K562 (cell line): ENCODE measurements around the gene PRKCE. TPM values are rescaled to one million over a fixed set of nuclear protein-coding genes. Genes with fewer than 3 reads are reported as not detected.

Experiments used
- ATAC-seq: fragments of 200-7000 bp; cut with Tn5 transposase; 3 replicates; pipeline ENCODE4 v1.9.1; 2020; ENCODE audit warnings: moderate library complexity
- BruUV-seq: library from RNA; stranded (reverse); fragments of 400-500 nt; replicated peaks from 2 replicates; lab custom pipeline; 2021; lab: Mats Ljungman, UMichigan
- CTCF ChIA-PET: fragments of 300-600 bp; formaldehyde crosslinking; extraction: SDS; loops from one replicate; lab custom pipeline; 2021; ENCODE audit warnings: low intra/inter-chr PET ratio; lab: Yijun Ruan, JAX
- POLR2A ChIA-PET: fragments of 300-600, 350-650 bp; sonication (Branson Sonifier 250); formaldehyde crosslinking; extraction: SDS; loops from one replicate; lab custom pipeline; 2021; ENCODE audit warnings: antibody characterized with exemption, inconsistent platforms; lab: Yijun Ruan, JAX
- DNase-seq, 4 experiments: peaks; one replicate each; pipeline versions ENCODE4 v3.0.0 to v3.0.0-alpha.2; 2011 to 2018; ENCODE audit warnings: low spot score in 3 of 4, mixed read lengths in 3 of 4; ENCODE audit errors: extremely low read depth in 1 of 4
- FAIRE-seq: peaks from 2 replicates; lab custom pipeline; 2011; peaks lifted over from hg19 to GRCh38; lab: Jason Lieb, UNC
- H2AFZ ChIP-seq: 2 replicates; pipeline ENCODE4 v1.6.0; 2011; ENCODE audit warnings: low read depth, low read length, control low read depth, inconsistent platforms
- H3K27ac ChIP-seq: fragments of 200-600 bp; 3 replicates; pipeline ENCODE4 v1.8.0; 2011; ENCODE audit warnings: low read depth, mild to moderate bottlenecking, control low read depth, inconsistent platforms, low read length, moderate library complexity, mixed read lengths; ENCODE audit errors: extremely low read depth
- H3K27me3 ChIP-seq, 2 experiments: fragments of 300-600 bp in 1 of 2; 2 replicates in 1 of 2; 3 replicates in 1 of 2; pipeline versions ENCODE4 v1.6.0 to v1.8.0; 2011; ENCODE audit warnings: inconsistent platforms in 2 of 2, low read length in 2 of 2, mild to moderate bottlenecking in 1 of 2, mixed read lengths in 1 of 2, moderate library complexity in 1 of 2; ENCODE audit not compliant: control insufficient read depth in 2 of 2, insufficient read depth in 2 of 2
- H3K36me3 ChIP-seq: fragments of 300-600 bp; 3 replicates; pipeline ENCODE4 v1.8.0; 2011; ENCODE audit warnings: mild to moderate bottlenecking, low read length, inconsistent platforms; ENCODE audit not compliant: control insufficient read depth, insufficient read depth
- H3K4me1 ChIP-seq, 2 experiments: fragments of 200-600 bp in 1 of 2; replicated peaks in 1 of 2; 2 replicates in 1 of 2; 3 replicates in 1 of 2; pipeline versions ENCODE4 v1.5.1 to v1.8.0; 2011; ENCODE audit warnings: inconsistent platforms in 2 of 2, low read length in 2 of 2, mild to moderate bottlenecking in 1 of 2, mixed read lengths in 1 of 2, moderate library complexity in 1 of 2; ENCODE audit not compliant: control insufficient read depth in 2 of 2, insufficient read depth in 2 of 2
- H3K4me2 ChIP-seq: 2 replicates; pipeline ENCODE4 v1.6.1; 2011; ENCODE audit warnings: low read length, control low read depth, inconsistent platforms, mixed read lengths; ENCODE audit not compliant: insufficient read depth
- H3K4me3 ChIP-seq: fragments of 200-600 bp; sonication (generic), shearing (Covaris generic); 2 replicates; pipeline ENCODE4 v1.5.1; 2016; ENCODE audit warnings: control low read depth, inconsistent platforms
- H3K79me2 ChIP-seq: fragments of 200-600 bp; 3 replicates; pipeline ENCODE4 v1.8.0; 2011; ENCODE audit warnings: low read length, inconsistent platforms; ENCODE audit not compliant: control insufficient read depth, insufficient read depth
- H3K9ac ChIP-seq, 2 experiments: 2 replicates each; pipeline versions ENCODE4 v1.6.0 to v1.6.1; 2011; ENCODE audit warnings: low read depth in 2 of 2, low read length in 2 of 2, control low read depth in 1 of 2, inconsistent platforms in 1 of 2, mild to moderate bottlenecking in 1 of 2, mixed read lengths in 1 of 2; ENCODE audit not compliant: insufficient read depth in 1 of 2
- H3K9me1 ChIP-seq: one replicate; pipeline ENCODE4 v1.6.0; 2011; ENCODE audit warnings: inconsistent platforms, mild to moderate bottlenecking, low read length, moderate library complexity; ENCODE audit not compliant: control insufficient read depth, insufficient read depth
- H3K9me3 ChIP-seq: replicated peaks from 2 replicates; pipeline ENCODE4 v1.5.1; 2011; ENCODE audit warnings: low read depth, low read length, inconsistent platforms; ENCODE audit not compliant: control insufficient read depth, insufficient read depth
- H4K20me1 ChIP-seq: replicated peaks from 2 replicates; pipeline ENCODE4 v1.6.1; 2011; ENCODE audit warnings: low read length, inconsistent platforms, mixed read lengths; ENCODE audit not compliant: control insufficient read depth, insufficient read depth
- C11orf30 ChIP-seq: fragments of 450-650 bp; IDR thresholded peaks from 2 replicates; pipeline ENCODE4 v1.6.1; 2016; ENCODE audit warnings: low read depth, mild to moderate bottlenecking
- CREB3L1 ChIP-seq: fragments of 450-650 bp; IDR thresholded peaks from 2 replicates; pipeline ENCODE4 v1.6.1; 2014; ENCODE audit warnings: low read depth, mild to moderate bottlenecking, moderate library complexity, borderline replicate concordance
- CREB5 ChIP-seq: fragments of 250-450 bp; sonication (Bioruptor Pico); IDR thresholded peaks from 2 replicates; pipeline ENCODE4 v1.5.0; 2020; ENCODE audit warnings: mild to moderate bottlenecking
- GATAD2A ChIP-seq: fragments of 450-650 bp; IDR thresholded peaks from 2 replicates; pipeline ENCODE4 v1.6.1; 2017
- IFI16 ChIP-seq: fragments of 250-450 bp; sonication (Bioruptor Pico); IDR thresholded peaks from 2 replicates; pipeline ENCODE4 v2.1.2; 2022; ENCODE audit warnings: mild to moderate bottlenecking, inconsistent platforms
- KLF10 ChIP-seq: fragments of 250-450 bp; sonication (Bioruptor Pico); IDR thresholded peaks from 2 replicates; pipeline ENCODE4 v1.6.1; 2021; ENCODE audit warnings: matching md5 sums
- KLF6 ChIP-seq: fragments of 250-450 bp; sonication (Bioruptor Pico); IDR thresholded peaks from 2 replicates; pipeline ENCODE4 v1.4.0; 2020; ENCODE audit warnings: mild to moderate bottlenecking, moderate library complexity, borderline replicate concordance
- NFE2 ChIP-seq: IDR thresholded peaks from 2 replicates; pipeline ENCODE4 v1.6.1; 2014; ENCODE audit warnings: antibody characterized with exemption, low read depth
- RBM14 ChIP-seq: fragments of 200-400 bp; formaldehyde crosslinking; IDR thresholded peaks from 2 replicates; pipeline ENCODE4 v1.6.1; 2018; ENCODE audit warnings: low read depth, mild to moderate bottlenecking, low read length, moderate library complexity, borderline replicate concordance; ENCODE audit not compliant: insufficient read depth
- RCOR1 ChIP-seq, 2 experiments: IDR thresholded peaks; 2 replicates each; pipeline ENCODE4 v1.6.1; 2012; ENCODE audit warnings: low read depth in 2 of 2, low read length in 2 of 2, borderline replicate concordance in 1 of 2, improper control_type of control experiment in 1 of 2
- TAF7 ChIP-seq: fragments of 450-650 bp; IDR thresholded peaks from 2 replicates; pipeline ENCODE4 v1.6.1; 2016; ENCODE audit warnings: missing genetic modification characterization, missing compliant biosample characterization
- TFE3 ChIP-seq: fragments of 450-650 bp; formaldehyde crosslinking; IDR thresholded peaks from 2 replicates; pipeline ENCODE4 v1.4.0; 2020; ENCODE audit warnings: mild to moderate bottlenecking, mixed read lengths
- U2AF1 ChIP-seq: fragments of 200-400 bp; formaldehyde crosslinking; optimal IDR thresholded peaks from 2 replicates; pipeline ENCODE3; 2017; ENCODE audit warnings: mild to moderate bottlenecking, low read depth, low read length, moderate library complexity
- ZNF253 ChIP-seq: fragments of 250-450 bp; sonication (Bioruptor Pico); conservative IDR thresholded peaks from 2 replicates; pipeline ENCODE4 v1.6.1; 2021; ENCODE audit warnings: mild to moderate bottlenecking
- ZNF274 ChIP-seq: IDR thresholded peaks from 2 replicates; pipeline ENCODE4 v1.6.1; 2011; ENCODE audit warnings: low read depth, mild to moderate bottlenecking, low read length, moderate library complexity, borderline replicate concordance
- ZNF431 ChIP-seq: sonication (generic); formaldehyde crosslinking; IDR thresholded peaks from 2 replicates; pipeline ENCODE4 v1.8.0; 2022; ENCODE audit warnings: mild to moderate bottlenecking, missing genetic modification reagents
- ZNF561 ChIP-seq: fragments of 450-650 bp; formaldehyde crosslinking; conservative IDR thresholded peaks from 2 replicates; pipeline ENCODE4 v1.4.0; 2020; ENCODE audit warnings: mild to moderate bottlenecking, moderate library complexity
- ZNF780A ChIP-seq: fragments of 250-450 bp; sonication (Bioruptor Pico); IDR thresholded peaks from 2 replicates; pipeline ENCODE4 v1.5.0; 2021; ENCODE audit warnings: mild to moderate bottlenecking
- ZSCAN32 ChIP-seq: fragments of 450-650 bp; formaldehyde crosslinking; IDR thresholded peaks from 2 replicates; pipeline ENCODE4 v1.4.0; 2020; ENCODE audit warnings: mild to moderate bottlenecking, moderate library complexity
- WGBS: fragments of 100-300 bp; shearing (Covaris generic); methylation state at CpG from one replicate; pipeline ENCODE4 v1.1.6; 2016; ENCODE audit warnings: low coverage, mixed read lengths; ENCODE audit not compliant: insufficient coverage; ENCODE audit errors: missing lambda C conversion rate; 5-methylcytosine and 5-hydroxymethylcytosine counted together
- in situ Hi-C: fragments of 300-500 bp; cut with MboI; formaldehyde crosslinking; loops from 4 replicates; pipeline ENCODE4 v1.15.0; 2018; ENCODE audit warnings: inconsistent platforms, mixed read lengths
- intact Hi-C: fragments of 100-400 bp; cut with micrococcal nuclease; formaldehyde crosslinking; loops from 2 replicates; pipeline ENCODE4 v1.14.2; 2022
- polyA plus RNA-seq, 8 experiments: library from polyadenylated mRNA; depleted of rRNA in 4 of 8; stranded (reverse) in 5 of 8; unstranded in 3 of 8; fragments of >200 nt; fragmentation: Nextera tagmentation in 2 of 8; fragmentation: Illumina TruSeq in 1 of 8; extraction: Ambion mirVana in 2 of 8; extraction: Trizol in 1 of 8; gene quantifications; 2 replicates each; pipeline versions ENCODE4 v1.2.1 to v1.2.3, GENCODE V29; 2011 to 2014; ENCODE audit warnings: inconsistent platforms in 1 of 8, missing spikeins in 1 of 8
- total RNA-seq, 7 experiments: library from RNA; depleted of rRNA in 6 of 7; stranded (reverse); fragments of >200 nt in 6 of 7; fragmentation: Illumina TruSeq in 2 of 7; extraction: Trizol in 2 of 7; gene quantifications; 2 replicates each; pipeline versions ENCODE4 v1.2.1 to v1.2.3, GENCODE V29; 2011 to 2021; ENCODE audit warnings: low replicate concordance in 1 of 7

Gene PRKCE
- total and polyA plus RNA-seq, 9 of the 15 experiments (the other 6 are each of a cell fraction or from before 2014, with no cell fraction given) = 0.06 to 1.0 (median 0.22) TPM; not detected in 1

- Histone ChIP-seq H3K36me3 (no peaks in the 10 kb centered on the region), H4K20me1 (no peaks in the 10 kb centered on the region), H3K27ac (no peak overlapping the region), H3K9me3 (no peaks in the 10 kb centered on the region), H2AFZ (no peak overlapping the region), H3K4me2 (no peak overlapping the region), H3K4me1 (no peaks in the 10 kb centered on the region; a peak in 1 of 5 replicates), H3K9me1 (no peaks in the 10 kb centered on the region), H3K79me2 (no peaks in the 10 kb centered on the region), H3K9ac (no peak overlapping the region), H3K27me3 (peaks cover 10 to 17% of the 10 kb centered on the region in 2 experiments; a peak in 4 of 5 replicates), H3K4me3 (no peak overlapping the region)
- in situ Hi-C loops (no loop called here), intact Hi-C loops (no loop called here)
- ChIA-PET CTCF (interaction anchor here (0.7 kb wide), 1 partner anchor 159 kb away, joined by 3 read pairs; no protein-coding TSS in a partner anchor), POLR2A (interaction anchor here (1.2 kb wide), 1 partner anchor 10 kb away, joined by 3 read pairs; no protein-coding TSS in a partner anchor)
- WGBS = 4% methylated on average over 4 of the region's 4 CpGs
- ATAC-seq = no peak
- DNase-seq = no peak
- BruUV-seq = no TSS peak
- no peak for FAIRE-seq
- TF ChIP-seq C11orf30 (no peak), ZNF780A (CRISPR knock-in tag) (no peak), ZSCAN32 (no peak), U2AF1 (no peak), RCOR1 (IDR thresholded peaks at IDR 0.05; ENCODE audit: borderline replicate concordance in 1 of 2, low read depth in 2 of 2, low read length in 2 of 2) (no peak), GATAD2A (no peak), RBM14 (no peak), KLF10 (no peak), CREB3L1 (no peak), NFE2 (no peak), ZNF431 (CRISPR knock-in tag) (no peak), IFI16 (CRISPR knock-in tag) (no peak), CREB5 (CRISPR knock-in tag) (no peak), KLF6 (no peak), TFE3 (no peak), ZNF561 (CRISPR knock-in tag) (no peak), TAF7 (tag) (no peak), ZNF253 (CRISPR knock-in tag) (no peak), ZNF274 (no peak)
Observed at GRCh38 chr2:45809205-45809604, 157.7 kb downstream of the PRKCE start.
